GM18519 (cell line): ENCODE measurements around the gene ZNF331.
"Not testable (repeated sequence)": the region's sequence is repeated elsewhere in the genome, so short reads cannot be mapped to it uniquely, and the experiment has no call there.

Experiments
- ATAC-seq: cut with Tn5 transposase; IDR thresholded peaks from one replicate; pipeline ENCODE4 v1.9.1; 2021; ENCODE audit warnings: mild to moderate bottlenecking, moderate library complexity; ENCODE audit not compliant: unreplicated experiment, low FRiP score

ZNF331 gene

GRCh38 chr19:53537521-53538377 is at the start of gene ZNF331:
ZNF331 (plus strand) TSS chr19:53538145; CDS start chr19:53569377, 31,232 bp downstream.
- no peak for ATAC-seq

- no peak for ATAC-seq
Measured at GRCh38 chr19:53492153-53492552, 45.8 kb upstream of the ZNF331 start.

GRCh38 chr19:53497311-53498023 is 40.5 kb upstream of the ZNF331 start:
- ATAC-seq = not testable (repeated sequence)

GRCh38 chr19:53498024-53498395 is 39.9 kb upstream of the ZNF331 start:
- ATAC-seq = not testable (repeated sequence)

- not testable (repeated sequence) for ATAC-seq
Measured at GRCh38 chr19:53503151-53503550, 34.8 kb upstream of the ZNF331 start.

- not testable (repeated sequence) for ATAC-seq
Measured at GRCh38 chr19:53503671-53504364, 34.1 kb upstream of the ZNF331 start.

GRCh38 chr19:53504365-53504703 is 33.6 kb upstream of the ZNF331 start:
- ATAC-seq = not testable (repeated sequence)

- ATAC-seq = no peak
Measured at GRCh38 chr19:53504885-53505284, 33.1 kb upstream of the ZNF331 start.

GRCh38 chr19:53506728-53507127 is 31.2 kb upstream of the ZNF331 start:
- no peak for ATAC-seq

GRCh38 chr19:53507523-53508442 is 30.2 kb upstream of the ZNF331 start:
- ATAC-seq = no peak

GRCh38 chr19:53509443-53509842 is 28.5 kb upstream of the ZNF331 start:
- ATAC-seq = no peak

GRCh38 chr19:53509845-53510244 is 28.1 kb upstream of the ZNF331 start:
- ATAC-seq = no peak

- no peak for ATAC-seq
Measured at GRCh38 chr19:53511357-53511756, 26.6 kb upstream of the ZNF331 start.

- no peak for ATAC-seq
Measured at GRCh38 chr19:53511933-53512374, 26.0 kb upstream of the ZNF331 start.

GRCh38 chr19:53515047-53515446 is 22.9 kb upstream of the ZNF331 start:
- not testable (repeated sequence) for ATAC-seq

- no peak for ATAC-seq
Measured at GRCh38 chr19:53517114-53517741, 20.7 kb upstream of the ZNF331 start.

GRCh38 chr19:53518121-53518520 is 19.8 kb upstream of the ZNF331 start:
- no peak for ATAC-seq

- no peak for ATAC-seq
Measured at GRCh38 chr19:53518716-53519115, 19.2 kb upstream of the ZNF331 start.

- ATAC-seq = no peak
Measured at GRCh38 chr19:53519446-53519845, 18.5 kb upstream of the ZNF331 start.

- no peak for ATAC-seq
Measured at GRCh38 chr19:53520163-53520546, 17.8 kb upstream of the ZNF331 start.
